SU-DHL-6 (cell line): Measurements from ENCODE around the gene BCAN.

ENCODE experiments used
- H2AFZ ChIP-seq: fragments of 200-600 bp; sonication (generic); 2 replicates; pipeline ENCODE4 v1.6.1; 2014; ENCODE audit warnings: low read depth, mild to moderate bottlenecking, moderate library complexity, mixed read lengths, antibody characterized with exemption, low read length; ENCODE audit not compliant: severe bottlenecking
- H3F3A ChIP-seq: fragments of 200-600 bp; shearing (Covaris generic); 2 replicates; pipeline ENCODE4 v1.6.0; 2016; ENCODE audit warnings: antibody characterized with exemption, mild to moderate bottlenecking; ENCODE audit not compliant: insufficient read depth
- H3K27ac ChIP-seq: fragments of 200-600 bp; sonication (generic); 2 replicates; pipeline ENCODE4 v1.5.1; 2016; ENCODE audit warnings: low read depth, mild to moderate bottlenecking, low read length, moderate library complexity, mixed read lengths
- H3K27me3 ChIP-seq: fragments of 200-600 bp; sonication (generic), shearing (Covaris generic); 2 replicates; pipeline ENCODE4 v1.6.0; 2014; ENCODE audit warnings: mild to moderate bottlenecking, low read length
- H3K36me3 ChIP-seq: fragments of 200-600 bp; sonication (generic); 2 replicates; pipeline ENCODE4 v1.6.1; 2014; ENCODE audit warnings: mild to moderate bottlenecking, low read length, mixed read lengths
- H3K4me2 ChIP-seq: fragments of 300-600, 200-600 bp; shearing (Covaris generic), sonication (generic); 2 replicates; pipeline ENCODE4 v1.6.0; 2014; ENCODE audit warnings: low read length, low read depth, mild to moderate bottlenecking; ENCODE audit not compliant: poor library complexity, severe bottlenecking
- H3K4me3 ChIP-seq: fragments of 200-600 bp; sonication (generic); 2 replicates; pipeline ENCODE4 v1.5.1; 2014; ENCODE audit warnings: antibody characterized with exemption, low read length, mild to moderate bottlenecking, mixed read lengths; ENCODE audit not compliant: insufficient read depth, poor library complexity, severe bottlenecking
- H3K79me2 ChIP-seq: fragments of 200-600 bp; sonication (generic); 2 replicates; pipeline ENCODE4 v1.6.1; 2014; ENCODE audit warnings: mild to moderate bottlenecking, low read length, moderate library complexity; ENCODE audit not compliant: insufficient read depth
- H3K9ac ChIP-seq: fragments of 200-600 bp; sonication (generic); 2 replicates; pipeline ENCODE4 v1.7.0; 2014; ENCODE audit warnings: mild to moderate bottlenecking, low read length
- H3K9me2 ChIP-seq: fragments of 200-600 bp; sonication (generic); replicated peaks from 2 replicates; pipeline ENCODE4 v1.6.1; 2014; ENCODE audit warnings: low read length; ENCODE audit not compliant: insufficient read depth
- H3K9me3 ChIP-seq: fragments of 200-600 bp; sonication (generic); 2 replicates; pipeline ENCODE4 v1.6.1; 2014; ENCODE audit warnings: low read length, mixed read lengths; ENCODE audit not compliant: insufficient read depth
- H4K20me1 ChIP-seq: fragments of 200-600 bp; sonication (generic); 2 replicates; pipeline ENCODE4 v1.6.1; 2014; ENCODE audit warnings: low read depth, mild to moderate bottlenecking, antibody characterized with exemption, low read length, moderate library complexity, mixed read lengths
- CTCF ChIP-seq: fragments of 200-600 bp; sonication (generic); IDR thresholded peaks from one replicate; pipeline ENCODE4 v1.5.1; 2017; ENCODE audit warnings: antibody characterized with exemption, mild to moderate bottlenecking, low read length, moderate library complexity; ENCODE audit not compliant: insufficient read depth, poor library complexity, severe bottlenecking
- EZH2phosphoT487 ChIP-seq: fragments of 200-600 bp; sonication (generic), shearing (Covaris generic); conservative IDR thresholded peaks from 2 replicates; pipeline ENCODE4 v1.6.1; 2018; ENCODE audit warnings: mild to moderate bottlenecking, antibody characterized with exemption, low read length, moderate library complexity, mixed read lengths

The BCAN gene

DNA sequence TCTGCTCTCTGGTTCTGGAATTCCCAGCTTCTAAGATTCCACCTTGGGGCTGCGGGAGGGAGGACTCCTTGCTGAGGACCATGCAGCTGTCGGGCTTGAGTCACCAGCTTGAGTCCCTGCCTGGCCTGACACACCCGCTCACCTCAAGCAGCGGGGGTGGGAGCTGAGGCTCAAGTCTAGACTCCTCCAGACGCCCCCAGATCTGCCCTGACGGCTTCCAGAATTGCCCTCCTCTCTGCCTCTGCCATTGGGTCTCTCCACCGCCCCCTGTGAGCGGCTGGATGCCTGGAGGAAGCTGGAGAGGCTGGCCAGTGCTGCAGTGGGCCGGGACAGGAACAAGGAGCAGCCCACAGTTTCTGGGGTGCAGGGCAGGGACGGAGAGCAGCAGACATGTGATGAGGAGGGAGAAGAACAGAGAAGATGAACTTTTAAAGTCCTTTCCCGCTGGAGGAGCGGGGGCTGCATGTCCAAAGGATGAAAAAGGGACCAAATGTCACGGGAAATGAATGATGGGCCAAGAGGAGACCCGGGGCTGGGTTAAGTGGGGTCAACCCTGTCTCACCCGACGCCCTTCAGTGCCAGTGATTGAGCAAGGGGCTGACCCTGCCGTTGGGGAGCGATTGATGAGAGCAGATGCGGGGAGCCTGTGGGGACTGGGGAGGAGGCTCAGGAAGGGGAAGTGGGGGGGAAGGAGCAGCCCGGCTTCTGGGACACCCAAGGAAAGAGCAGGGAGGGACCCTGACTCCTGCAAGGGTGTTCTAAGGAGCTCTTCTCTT, 49.9 kb downstream of the BCAN start:
- Histone ChIP-seq H3K9ac (no peak overlapping the region), H3K79me2 (no peaks in the 10 kb centered on the region), H3K4me3 (no peak overlapping the region), H3K9me3 (no peaks in the 10 kb centered on the region), H3K36me3 (no peaks in the 10 kb centered on the region), H4K20me1 (no peaks in the 10 kb centered on the region), H3K27ac (no peak overlapping the region), H3F3A (no peaks in the 10 kb centered on the region), H3K4me2 (no peak overlapping the region), H2AFZ (no peak overlapping the region), H3K9me2 (no peaks in the 10 kb centered on the region), H3K27me3 (no peaks in the 10 kb centered on the region)
- TF ChIP-seq CTCF (no peak), EZH2phosphoT487 (no peak)

DNA sequence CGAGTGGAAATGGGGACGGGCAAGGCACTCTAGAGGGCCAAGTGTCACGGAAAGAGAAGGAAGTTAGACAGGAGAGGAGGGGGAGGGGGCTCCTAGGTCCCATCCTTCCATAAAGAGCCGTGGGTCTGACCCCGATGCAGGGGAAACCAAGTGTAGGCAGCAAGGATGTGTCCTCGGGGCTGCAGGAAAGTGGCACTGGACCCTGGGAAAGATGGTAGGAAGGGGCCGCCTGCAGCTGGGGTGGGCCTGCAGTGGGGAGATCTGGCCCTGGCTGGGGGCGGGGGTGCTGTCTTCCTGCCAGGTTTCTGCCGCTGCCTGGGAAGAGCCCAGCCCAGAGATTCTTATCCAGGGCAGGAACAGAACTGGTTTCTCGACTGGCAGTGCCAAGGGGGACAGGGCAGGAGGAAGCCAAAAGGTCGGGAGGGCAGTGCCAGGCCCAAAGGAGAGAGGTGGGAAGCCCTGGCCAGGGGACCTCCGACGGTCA, 50.6 kb downstream of the BCAN start:
- Histone ChIP-seq H3K9me3 (no peaks in the 10 kb centered on the region), H3K27ac (no peak overlapping the region), H3K4me3 (no peak overlapping the region), H3K27me3 (no peaks in the 10 kb centered on the region), H3K9ac (no peak overlapping the region), H3F3A (no peaks in the 10 kb centered on the region), H2AFZ (no peak overlapping the region), H3K4me2 (no peak overlapping the region), H3K36me3 (no peaks in the 10 kb centered on the region), H4K20me1 (no peaks in the 10 kb centered on the region), H3K79me2 (no peaks in the 10 kb centered on the region), H3K9me2 (no peaks in the 10 kb centered on the region)
- TF ChIP-seq EZH2phosphoT487 (no peak), CTCF (no peak)

DNA sequence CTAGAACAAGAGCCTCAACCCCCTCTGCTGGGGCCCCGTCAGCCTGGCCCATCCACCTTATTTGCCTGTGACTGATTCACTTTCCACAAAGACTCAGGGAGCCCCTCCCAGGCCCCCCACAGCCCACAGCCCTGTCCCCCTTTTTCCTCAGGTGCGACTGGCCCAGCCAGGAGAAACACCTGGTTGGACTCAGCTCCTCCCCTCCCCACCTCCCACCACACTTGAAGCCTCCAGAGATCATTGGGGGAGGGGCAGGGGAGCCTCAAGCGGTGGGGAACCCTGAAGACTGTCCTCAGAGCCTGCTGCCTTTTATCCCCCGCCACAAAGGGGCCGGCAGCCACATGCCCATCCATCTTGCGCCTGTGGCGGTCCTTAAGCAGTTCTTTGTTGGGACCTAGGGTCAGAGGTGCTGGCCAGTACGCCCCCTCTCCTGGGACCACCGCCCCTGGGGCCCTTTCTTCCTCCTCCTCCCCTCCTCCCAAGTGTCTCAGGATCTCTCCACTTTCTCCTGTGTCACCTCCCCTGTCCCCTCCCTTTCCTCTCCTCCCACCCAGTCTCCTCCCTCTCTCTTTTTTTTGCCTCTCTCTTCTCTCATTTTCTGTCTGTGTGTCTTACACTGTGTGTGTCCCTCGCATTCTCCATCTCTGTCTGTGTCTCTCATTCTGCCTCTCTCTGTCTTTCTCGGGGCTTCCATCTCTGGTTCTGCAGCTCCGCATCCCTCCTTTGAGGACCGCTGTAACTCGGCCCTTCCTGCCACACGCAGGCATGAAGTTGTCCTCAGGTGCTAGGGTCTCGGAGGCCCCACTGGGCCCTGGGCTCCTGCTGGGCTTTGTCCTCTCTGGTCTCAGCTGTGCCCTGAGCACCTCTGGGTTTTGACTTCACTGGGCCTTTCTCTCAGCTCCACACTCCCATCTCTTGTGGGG, 51.3 kb downstream of the BCAN start:
- no peaks in the 10 kb centered on the region for H3K79me2 ChIP-seq
- H3K27ac ChIP-seq, result no peak overlapping the region

More for the DNA sequence above, 51.3 kb downstream of the BCAN start:
- no peaks in the 10 kb centered on the region for H3K9me2 ChIP-seq
- H3K36me3 ChIP-seq, result no peaks in the 10 kb centered on the region
- TF ChIP-seq CTCF (no peak), EZH2phosphoT487 (no peak)
- H3K9me3 ChIP-seq, result no peaks in the 10 kb centered on the region
- no peak overlapping the region for H3K9ac ChIP-seq
- no peaks in the 10 kb centered on the region for H4K20me1 ChIP-seq
- no peaks in the 10 kb centered on the region for H3K27me3 ChIP-seq
- H3F3A ChIP-seq, result no peaks in the 10 kb centered on the region
- H3K4me2 ChIP-seq, result no peak overlapping the region
- H2AFZ ChIP-seq, result no peak overlapping the region
- H3K4me3 ChIP-seq, result no peak overlapping the region
